Measurements from ENCODE around the gene REEP1.
"Not testable (repeated sequence)": the region's sequence is repeated elsewhere in the genome, so short reads cannot be mapped to it uniquely, and the experiment has no call there.

REEP1 gene

DNA sequence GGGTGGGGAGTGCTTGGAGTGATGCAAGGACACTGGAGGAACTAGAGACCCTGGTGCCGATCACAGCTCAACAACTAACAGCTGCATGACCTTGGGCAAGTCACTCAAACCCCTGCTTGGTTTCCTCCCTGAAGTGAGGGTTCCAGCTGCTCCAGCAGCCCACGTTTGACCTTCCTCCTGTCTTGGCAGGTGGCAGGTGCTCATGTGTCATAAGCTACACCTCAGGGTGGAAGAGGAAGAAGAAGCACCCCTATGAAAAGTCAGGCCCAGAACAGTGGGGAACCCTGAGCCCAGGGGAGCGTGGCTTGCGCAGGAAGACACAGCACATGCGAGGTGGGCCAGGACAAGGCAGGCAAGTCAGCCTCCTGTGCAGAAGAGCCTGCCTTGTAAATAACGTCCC, 95.8 kb downstream of the REEP1 start:
- DNase-seq, result no peak

DNA sequence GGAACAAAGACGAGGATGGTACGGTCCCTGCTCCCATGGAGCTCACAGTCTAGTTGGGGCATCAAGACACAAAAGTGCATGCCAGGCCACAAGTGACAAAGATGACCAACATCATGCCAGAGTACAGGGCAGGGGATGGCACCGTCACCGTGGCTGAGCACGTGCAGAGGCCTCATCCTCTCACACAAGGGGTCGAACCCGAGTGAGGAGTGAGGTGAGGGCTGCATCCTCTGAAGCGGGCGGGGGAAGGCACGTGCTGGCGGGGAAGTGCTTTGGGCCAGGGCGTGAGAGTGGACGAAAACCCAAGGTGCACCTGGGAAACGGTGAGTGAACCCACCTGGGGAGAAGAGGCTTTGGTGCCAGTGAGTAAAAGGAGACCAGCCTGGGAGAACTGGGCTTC, 97.2 kb downstream of the REEP1 start:
- no peak for DNase-seq

DNA sequence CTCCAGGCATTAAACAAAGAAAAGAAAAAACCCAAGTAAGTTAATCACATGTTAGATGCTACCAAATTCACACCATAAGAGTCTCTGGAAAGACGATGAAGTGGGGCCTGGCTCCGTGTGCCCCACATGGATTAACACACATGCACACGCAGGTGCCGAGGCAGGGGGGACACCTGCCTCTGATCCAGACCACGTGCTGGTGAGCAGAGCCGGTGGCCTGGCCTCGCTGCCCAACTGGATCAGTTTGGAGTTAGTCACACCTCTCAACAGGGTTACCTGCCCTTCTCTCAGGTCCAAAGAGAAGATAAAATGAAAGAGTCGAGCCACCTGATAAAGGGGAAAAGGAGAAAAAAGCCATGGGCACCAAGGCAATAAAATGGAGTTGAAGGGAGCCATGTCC, 97.7 kb downstream of the REEP1 start:
- DNase-seq, result no peak

DNA sequence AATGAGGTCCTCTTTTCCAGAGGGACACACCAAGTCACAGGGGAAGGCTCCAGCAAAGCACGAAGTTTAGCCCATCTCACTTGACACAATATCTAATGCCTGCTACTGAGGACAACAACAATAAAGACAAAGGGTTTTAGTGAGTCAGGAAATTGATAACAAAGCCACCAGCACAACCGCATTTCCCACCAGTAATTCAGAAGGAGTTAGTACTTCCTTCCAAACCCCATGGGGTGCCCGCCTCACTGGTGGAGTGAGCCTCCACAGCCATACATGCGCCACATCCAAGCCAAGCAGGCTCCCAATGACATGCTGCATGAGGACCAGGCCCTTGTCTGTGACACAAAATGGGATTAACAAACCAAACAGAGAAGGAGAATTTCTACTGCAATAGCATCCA, 98.1 kb downstream of the REEP1 start:
- DNase-seq, result no peak

DNA sequence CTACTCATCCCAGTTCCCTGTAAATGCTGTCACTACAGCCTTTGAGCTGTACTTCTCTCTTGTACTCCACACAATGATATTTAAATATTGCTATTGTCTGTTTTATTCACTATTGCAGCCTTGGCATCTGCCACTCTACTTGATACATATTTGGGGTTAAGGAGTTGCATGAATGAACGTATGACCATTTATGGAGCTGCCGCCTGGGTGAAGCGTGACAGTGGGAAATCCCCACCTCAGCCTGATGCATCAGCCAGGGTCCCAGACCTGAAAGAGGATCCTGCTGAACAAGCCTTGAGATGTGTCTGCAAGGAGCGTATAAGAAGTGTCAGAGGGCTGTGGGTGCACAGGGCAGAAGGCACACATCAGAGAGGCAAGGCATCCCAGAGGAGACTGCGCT, 99.1 kb downstream of the REEP1 start:
- DNase-seq, result no peak

DNA sequence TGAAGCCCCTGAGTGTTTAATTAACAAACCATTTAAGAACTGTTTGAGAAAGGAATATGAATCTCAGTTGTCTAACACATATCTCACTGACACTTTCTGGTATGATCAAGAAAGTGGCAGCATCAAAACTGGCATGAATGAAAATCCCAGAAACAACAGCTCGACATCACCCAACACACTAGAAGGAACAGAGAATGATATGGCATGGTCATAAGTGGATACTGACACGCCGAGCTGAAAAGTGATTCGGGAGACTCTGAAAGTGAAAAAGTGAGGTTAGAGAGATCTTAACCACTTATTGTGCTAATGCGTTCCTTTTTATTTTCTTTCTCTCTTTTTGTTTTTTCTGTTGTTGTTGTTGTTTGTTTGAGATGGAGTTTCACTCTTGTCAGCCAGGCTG, 100.3 kb downstream of the REEP1 start:
- no peak for DNase-seq

DNA sequence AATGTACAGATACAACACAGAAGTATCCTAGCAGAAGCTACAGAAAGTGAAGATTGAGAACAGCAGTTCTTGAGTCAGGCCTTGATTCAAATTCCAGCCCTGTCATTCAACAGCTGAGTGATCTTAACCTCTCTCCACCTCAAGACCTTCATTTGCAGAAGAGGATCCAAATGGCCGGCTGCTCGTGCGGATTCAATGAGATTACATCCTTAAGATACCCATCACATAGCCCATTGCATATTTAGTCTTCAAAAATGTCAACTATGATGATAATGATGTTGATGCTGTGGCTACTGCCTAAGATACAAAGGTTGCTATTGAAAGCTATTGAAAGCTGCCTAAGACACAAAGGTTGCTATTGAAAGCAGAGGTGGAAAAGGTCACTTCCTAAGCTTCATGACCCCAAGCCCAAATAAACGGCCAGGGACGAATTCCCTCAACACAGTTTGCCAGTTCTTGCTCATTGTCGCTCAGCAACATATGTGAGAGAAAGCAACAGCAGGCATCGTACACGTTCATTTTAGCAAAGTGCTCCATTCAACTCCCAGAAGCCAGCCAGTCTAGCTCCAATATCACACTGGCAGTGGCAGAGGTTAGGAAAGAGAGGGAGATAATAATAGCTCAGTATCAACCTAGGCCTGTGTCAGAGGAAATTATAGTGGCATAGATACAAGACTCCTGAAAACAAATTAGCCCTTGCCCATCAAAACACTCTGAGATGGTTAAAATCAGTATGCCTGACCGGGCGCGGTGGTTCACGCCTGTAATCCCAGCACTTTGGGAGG, 102.0 kb downstream of the REEP1 start:
- no peak for DNase-seq

DNA sequence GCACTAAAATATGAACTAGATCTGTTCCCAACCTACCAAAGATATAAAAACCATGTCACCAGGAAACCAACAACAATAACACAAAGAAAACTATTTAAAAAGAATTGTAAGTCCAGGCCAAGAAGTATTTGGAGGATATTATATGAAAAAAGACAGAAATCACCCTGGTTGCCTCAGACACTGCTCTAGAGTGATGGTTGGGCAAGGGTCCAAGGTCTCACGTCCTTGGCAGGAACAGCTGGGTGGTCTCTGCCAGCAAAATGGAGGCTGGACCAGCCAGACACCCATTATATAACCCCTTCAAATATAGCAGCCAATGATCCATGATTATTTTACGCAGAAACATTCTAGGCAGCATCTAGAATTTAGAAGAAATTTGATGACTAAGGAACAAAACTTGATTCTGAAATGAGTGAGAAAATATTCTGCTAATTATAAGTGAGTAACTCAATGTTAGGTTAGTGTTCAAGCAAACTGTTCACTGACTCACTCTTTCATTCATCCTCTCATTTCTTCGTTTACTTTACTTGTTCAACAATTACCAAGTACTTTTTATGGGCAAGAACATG, 102.8 kb downstream of the REEP1 start:
- DNase-seq, result no peak

DNA sequence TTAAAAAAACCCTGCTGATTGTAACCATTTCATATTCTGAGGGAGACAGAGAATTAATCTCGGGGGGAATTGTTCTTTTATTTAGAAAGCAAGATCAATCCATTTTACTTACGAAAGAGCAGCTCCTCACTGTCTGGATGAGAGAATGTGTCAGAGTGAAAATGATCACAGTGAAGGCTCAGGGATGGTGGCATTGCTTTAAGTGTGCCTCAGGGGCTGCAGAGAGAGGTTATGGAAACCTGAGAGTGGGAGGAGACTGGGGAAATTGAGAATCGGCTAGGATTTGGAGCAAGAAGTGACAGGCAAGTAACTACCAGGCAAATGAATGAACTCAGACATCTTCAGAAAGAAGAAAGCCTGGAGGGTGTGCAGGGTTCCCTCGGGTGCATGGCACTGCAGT, 104.0 kb downstream of the REEP1 start:
- DNase-seq, result no peak

DNA sequence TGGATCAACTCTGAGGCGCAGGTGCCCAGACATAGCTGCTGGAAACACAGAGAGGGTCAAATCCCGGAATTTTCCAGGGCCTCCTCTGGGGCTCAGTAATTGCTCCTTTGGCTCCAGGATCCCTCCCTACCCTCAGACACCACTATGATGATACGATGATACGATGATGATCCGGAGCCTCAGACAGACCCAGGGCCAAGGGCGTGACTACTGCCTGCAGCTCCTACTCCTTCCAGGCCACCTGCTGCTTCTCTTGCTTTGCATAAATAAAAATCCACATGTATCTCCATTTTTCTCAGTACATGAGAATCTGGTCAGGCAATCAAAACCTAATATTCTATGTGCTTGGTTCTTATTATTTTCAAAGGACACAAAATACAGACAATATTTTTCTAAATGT, 104.5 kb downstream of the REEP1 start:
- DNase-seq, result no peak

DNA sequence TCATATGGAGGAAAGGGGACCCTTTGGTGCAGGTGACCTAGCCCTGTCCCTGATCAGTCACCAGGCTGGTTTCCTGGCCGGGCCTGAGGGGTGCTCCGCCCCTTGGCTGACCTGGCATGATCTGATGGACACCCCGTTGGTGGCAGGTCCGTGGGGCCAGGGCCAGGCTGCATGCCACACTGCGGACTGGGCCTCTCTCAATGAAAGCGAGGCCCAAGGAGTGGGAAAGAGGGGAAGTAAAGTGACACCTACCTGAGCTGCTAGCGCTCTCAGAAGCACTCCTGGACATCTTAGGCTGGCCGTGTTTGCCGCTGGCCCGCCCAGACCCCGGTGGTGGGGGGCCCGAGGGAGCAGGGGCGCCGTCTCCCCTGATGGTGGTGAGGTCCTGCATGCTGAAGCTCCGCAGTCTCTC, 105.0 kb downstream of the REEP1 start:
- DNase-seq, result no peak

DNA sequence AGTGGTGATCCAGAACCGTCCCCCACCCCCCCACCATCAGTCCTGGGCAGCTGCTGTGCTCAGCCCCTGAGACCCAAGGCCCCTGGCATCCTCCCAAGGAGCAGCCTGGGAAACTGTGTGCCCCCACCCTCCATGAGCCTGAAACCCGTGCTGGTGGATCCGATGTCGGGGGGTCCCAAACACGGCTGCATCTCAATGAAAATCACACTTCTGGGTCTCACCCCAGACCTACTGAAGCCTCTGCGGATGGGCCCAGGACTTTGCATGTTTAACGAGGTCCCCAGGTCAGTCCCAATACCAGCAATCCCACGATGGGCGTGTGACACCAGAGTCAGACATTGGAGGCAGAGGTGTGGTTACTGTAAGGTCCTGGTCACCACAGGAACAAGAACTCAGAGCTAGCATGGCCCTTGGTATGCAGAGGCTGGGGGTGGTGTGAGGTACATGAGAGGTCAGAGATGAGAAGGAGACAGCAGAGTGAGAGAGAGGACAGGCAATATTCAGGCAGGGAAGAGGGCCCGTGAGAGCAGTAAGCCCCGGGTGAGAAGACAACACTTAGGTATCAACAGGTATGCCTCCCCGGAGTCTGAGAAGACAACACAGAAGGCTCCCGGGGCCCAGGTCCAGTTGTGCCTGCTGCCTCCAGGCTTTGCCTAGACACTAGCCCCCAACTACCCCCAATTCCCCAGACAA, 105.6 kb downstream of the REEP1 start:
- DNase-seq, result no peak

DNA sequence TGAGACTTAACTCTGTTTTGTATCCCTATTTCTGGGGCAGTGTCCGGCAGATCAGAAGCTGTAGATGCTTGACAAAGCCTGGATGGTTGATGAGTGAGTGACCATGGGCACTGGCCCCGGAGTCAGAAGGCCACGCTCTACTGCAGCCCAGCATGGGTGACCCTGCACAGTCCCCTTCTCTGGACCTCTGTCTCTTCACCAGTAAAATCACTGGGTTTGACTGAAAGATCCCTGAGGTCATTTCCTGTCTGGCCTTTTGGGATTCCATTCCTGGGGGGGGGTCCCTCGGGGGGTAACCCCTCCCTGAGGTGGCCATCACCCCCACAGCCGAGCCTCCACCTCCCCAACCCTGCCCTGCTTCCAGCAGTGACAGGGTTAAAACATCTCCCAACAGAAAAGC, 106.5 kb downstream of the REEP1 start:
- DNase-seq, result no peak

DNA sequence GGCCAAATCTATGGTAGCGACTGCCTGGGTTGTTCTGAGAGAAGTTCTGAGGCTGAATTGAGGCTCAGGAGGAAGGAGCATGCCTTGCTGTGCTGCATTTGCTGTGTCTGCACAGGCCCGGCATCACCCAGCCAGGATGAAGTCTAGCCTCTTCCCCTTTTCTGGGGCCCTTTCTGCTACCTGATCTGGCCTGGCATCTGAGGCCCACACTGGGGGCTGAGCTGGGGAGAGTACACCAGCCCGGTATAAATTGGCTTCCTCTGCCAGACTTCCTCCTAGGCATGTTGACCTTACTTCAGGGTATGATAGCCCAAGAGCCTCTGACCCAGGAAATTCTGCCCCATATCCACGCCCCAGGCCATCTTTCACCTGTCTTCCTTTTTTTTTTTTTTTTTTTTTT, 108.2 kb downstream of the REEP1 start:
- DNase-seq, result no peak

DNA sequence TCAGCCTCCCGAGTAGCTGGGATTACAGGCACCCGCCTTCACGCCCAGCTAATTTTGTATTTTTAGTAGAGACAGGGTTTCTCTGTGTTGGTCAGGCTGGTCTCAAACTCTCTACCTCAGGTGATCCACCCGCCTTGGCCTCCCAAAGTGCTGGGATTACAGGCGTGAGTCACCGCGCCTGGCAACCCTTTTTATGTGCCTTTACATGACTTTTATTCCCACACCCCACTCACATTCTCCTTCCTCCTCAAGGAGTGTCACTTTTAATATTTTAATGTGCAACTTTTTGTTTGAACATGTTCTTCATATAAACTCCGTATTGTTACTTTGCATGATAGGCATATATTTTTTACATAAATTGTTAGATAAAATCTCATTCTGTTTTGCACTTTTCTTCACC, 108.9 kb downstream of the REEP1 start:
- DNase-seq, result not testable (repeated sequence)

DNA sequence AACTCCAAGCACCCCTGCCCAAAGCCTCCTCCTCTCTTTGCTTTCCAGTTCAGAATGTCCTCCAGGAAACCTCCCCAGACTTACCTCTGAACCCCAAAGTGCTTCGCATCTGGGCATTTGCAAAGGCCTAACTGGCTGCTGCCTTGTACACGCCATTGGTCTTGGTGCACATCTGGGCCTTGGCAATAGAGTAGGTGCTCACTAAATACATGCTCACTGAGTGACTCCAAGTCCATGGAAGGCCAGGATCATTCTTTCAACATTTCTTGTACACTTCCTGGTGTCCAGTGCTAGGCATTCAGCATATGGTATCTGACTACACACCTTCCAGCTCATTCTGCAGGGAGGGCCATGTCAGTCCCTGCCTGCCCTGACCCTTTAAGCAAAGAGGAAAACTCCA, 109.7 kb downstream of the REEP1 start:
- no peak for DNase-seq

DNA sequence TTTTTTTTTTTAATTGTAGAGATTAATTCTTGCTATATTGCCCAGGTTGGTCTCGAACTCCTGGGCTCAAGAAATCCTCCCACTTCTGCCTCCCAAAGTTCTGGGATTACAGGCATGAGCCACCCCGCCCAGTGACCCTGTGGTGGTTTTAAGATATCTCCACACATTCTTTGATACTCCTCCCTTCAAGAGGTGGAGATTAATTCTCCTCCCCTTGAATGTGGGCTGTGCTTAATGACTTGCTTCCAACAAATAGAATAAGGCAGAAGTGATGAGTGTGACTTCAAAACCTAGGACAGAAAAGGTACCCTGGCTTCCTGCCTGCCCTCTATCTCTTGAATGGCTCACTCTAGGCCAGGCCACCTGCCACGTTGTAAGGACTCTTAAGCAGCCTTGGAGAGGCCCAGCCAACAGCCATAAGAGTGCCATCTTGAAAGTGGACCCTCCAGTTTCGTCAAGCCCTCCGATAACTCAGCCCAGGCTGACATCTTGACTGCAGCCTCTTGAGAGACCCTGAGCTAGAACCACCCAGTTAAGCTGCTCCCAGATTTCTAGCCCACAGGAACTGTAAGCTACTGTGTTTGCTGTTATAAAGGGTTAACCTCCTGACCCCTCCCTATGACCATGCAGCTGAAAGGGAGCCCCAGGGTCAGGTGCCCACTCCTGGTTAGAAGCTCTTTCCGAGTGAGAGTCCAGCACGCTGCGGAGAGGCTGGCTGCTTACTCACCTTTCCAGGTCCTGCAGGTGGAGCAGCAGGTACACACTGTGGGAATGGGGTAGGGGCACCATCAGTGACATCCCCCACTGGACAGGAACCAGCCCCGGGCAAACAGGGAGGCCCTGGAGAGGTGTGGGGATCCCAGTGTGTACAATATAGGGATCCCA, 110.5 kb downstream of the REEP1 start:
- DNase-seq, result no peak

DNA sequence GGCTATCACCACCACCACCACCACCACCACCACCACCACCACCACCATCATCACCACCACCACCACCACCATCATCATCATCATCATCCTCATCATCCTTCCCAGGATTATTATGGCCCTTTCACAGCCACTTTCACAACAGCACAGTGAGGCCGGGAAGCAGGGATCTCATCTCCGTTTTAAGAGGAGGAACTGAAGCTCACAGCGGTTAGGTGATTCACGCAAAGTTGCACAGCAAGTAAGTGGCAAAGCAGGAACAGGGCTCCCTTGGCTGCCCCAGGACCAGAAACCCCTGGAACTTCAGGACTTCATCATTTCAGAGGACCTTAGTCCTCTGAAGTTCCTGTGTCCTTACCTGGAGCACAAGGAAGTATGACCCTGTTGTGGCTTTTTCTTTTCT, 111.4 kb downstream of the REEP1 start:
- DNase-seq, result no peak

DNA sequence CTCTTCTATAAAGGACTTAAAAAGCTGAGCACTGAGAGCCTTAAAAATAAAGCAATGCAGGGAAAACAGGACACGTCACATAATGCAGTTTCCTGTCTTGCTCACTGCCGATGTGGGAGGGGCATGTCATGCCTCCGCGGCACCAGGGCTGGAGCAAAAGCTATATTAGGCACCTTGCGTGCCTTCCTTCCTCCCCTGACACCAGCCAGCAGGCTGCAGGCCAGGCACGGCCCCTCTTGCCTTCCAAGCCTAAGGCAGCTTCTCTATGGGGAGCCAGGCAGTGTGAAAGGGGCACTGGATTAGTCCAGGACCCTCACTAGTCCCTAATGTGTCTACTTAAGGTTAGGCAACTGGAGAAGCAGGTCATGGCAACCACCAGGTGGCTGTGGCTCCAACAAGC, 111.8 kb downstream of the REEP1 start:
- no peak for DNase-seq

DNA sequence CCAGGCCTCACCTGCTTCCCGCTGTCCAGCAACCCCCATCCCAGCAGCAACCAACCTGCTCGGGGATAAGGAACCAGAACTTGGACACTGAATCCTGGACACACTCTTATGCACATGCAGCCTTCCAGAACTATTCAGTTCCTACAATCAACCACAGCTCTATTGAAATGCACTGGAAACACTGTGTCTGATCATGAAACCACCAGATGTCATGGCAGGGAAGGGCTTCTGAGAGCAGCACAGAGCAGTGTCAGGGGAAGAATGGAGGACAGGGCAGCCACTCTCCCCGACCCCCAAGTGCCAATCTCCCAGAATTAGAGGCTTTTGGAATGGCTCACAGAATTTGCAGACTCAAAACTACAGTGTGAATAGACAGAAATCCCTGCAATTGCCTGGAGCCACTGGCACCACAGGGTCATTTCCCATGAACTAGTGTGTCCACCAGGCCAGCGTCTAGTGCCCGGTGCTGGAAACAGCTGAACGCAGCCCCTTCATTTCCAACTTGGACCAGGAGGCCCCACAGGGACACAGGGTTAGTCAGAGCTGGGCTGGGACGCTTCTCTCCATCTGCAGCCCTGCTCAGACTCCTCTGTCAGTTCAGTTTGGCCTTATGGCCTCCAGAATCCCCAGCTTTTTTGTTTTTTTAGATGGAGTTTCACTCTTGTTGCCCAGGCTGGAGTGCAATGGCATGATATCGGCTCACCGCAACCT, 112.6 kb downstream of the REEP1 start:
- no peak for DNase-seq

DNA sequence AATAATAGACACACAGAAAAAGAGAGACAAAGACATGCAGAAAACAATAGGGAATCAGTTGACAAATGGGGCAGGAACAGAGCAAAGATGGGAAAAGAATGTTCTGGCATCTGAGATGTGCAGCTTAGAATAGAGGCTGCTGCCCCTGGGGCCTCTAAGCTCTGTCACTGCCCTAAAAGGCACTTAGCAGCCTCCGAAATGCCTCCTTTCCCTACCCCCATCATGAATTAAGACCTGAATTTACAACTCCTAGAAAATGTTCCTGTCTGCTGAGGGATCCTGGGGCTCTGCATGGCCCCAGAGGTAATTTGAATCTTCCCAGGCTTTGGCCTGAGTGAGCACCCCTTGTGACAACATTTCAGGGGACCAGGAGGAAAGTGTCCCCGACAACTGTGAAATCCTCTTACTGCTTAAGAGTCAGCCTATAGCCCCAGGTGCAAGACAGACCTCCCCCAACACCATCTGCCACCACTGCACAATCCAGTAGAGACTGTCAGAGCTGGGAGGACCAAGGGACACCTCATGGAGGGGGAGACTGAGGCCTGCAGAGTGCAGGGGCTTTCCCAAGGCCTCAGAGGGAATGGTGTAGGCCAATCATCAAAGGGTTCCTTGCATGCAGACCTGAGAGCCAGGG, 113.4 kb downstream of the REEP1 start:
- DNase-seq, result no peak

All from DMS 273 treated with DMSO at 0.1 percent for 48 hours (cell line).